HEK293 (cell line): ENCODE measurements around the gene PKNOX2.

Source experiments
- CTCF ChIA-PET: fragments of 350-600 bp; formaldehyde crosslinking; extraction: SDS; loops from one replicate; lab custom pipeline; 2021; ENCODE audit warnings: antibody characterized with exemption; lab: Yijun Ruan, JAX
- POLR2A ChIA-PET: fragments of 300-600 bp; formaldehyde crosslinking; extraction: SDS; loops from one replicate; lab custom pipeline; 2020; ENCODE audit warnings: antibody characterized with exemption, inconsistent platforms; lab: Yijun Ruan, JAX
- H3K27ac ChIP-seq: fragments of 200-500 bp; sonication (Bioruptor generic); 2 replicates; pipeline ENCODE4 v1.5.1; 2014; ENCODE audit warnings: low read depth, low read length, control low read depth, inconsistent platforms; ENCODE audit errors: extremely low read depth
- H3K36me3 ChIP-seq, 2 experiments: fragments of 200-500 bp in 1 of 2; sonication (Bioruptor generic) in 1 of 2; 1 replicate in 1 of 2; 2 replicates in 1 of 2; pipeline ENCODE4 v1.5.1; 2014 to 2017; ENCODE audit warnings: inconsistent platforms in 2 of 2, low read length in 2 of 2; ENCODE audit not compliant: control insufficient read depth in 2 of 2, insufficient read depth in 1 of 2
- H3K4me1 ChIP-seq: fragments of 200-500 bp; sonication (Bioruptor generic); 2 replicates; pipeline ENCODE4 v1.5.1; 2014; ENCODE audit warnings: mild to moderate bottlenecking, low read length, inconsistent platforms; ENCODE audit not compliant: control insufficient read depth, insufficient read depth
- H3K4me3 ChIP-seq: 2 replicates; pipeline ENCODE4 v1.5.1; 2011; ENCODE audit warnings: low read depth, mild to moderate bottlenecking, control low read depth, low read length, moderate library complexity
- H3K9me3 ChIP-seq: fragments of 200-500 bp; sonication (Bioruptor generic); 2 replicates; pipeline ENCODE4 v1.5.1; 2014; ENCODE audit warnings: low read depth, low read length, inconsistent platforms; ENCODE audit not compliant: control insufficient read depth, insufficient read depth
- EGR2 ChIP-seq: fragments of 450-650 bp; formaldehyde crosslinking; IDR thresholded peaks from 2 replicates; pipeline ENCODE4 v1.5.1; 2016; ENCODE audit warnings: low read depth, missing biosample characterization, missing genetic modification characterization
- GLI4 ChIP-seq: fragments of 450-650 bp; formaldehyde crosslinking; IDR thresholded peaks from 2 replicates; pipeline ENCODE4 v1.5.1; 2016; ENCODE audit warnings: missing biosample characterization, missing genetic modification characterization
- MYNN ChIP-seq: fragments of 450-650 bp; formaldehyde crosslinking; IDR thresholded peaks from 2 replicates; pipeline ENCODE4 v1.5.1; 2016; ENCODE audit warnings: missing biosample characterization, missing genetic modification characterization, borderline replicate concordance
- SALL2 ChIP-seq: fragments of 450-650 bp; formaldehyde crosslinking; IDR thresholded peaks from 2 replicates; pipeline ENCODE4 v1.5.0; 2017; ENCODE audit warnings: missing biosample characterization, mild to moderate bottlenecking, missing genetic modification characterization, borderline replicate concordance
- SCRT1 ChIP-seq: fragments of 450-650 bp; formaldehyde crosslinking; IDR thresholded peaks from 2 replicates; pipeline ENCODE4 v1.5.1; 2016; ENCODE audit warnings: missing biosample characterization, missing genetic modification characterization, borderline replicate concordance
- ZBTB17 ChIP-seq: fragments of 450-650 bp; formaldehyde crosslinking; IDR thresholded peaks from 2 replicates; pipeline ENCODE4 v1.5.1; 2016; ENCODE audit warnings: missing biosample characterization, missing genetic modification characterization
- ZBTB48 ChIP-seq: fragments of 450-650 bp; formaldehyde crosslinking; IDR thresholded peaks from 2 replicates; pipeline ENCODE4 v1.5.1; 2016; ENCODE audit warnings: missing biosample characterization, missing genetic modification characterization
- ZFP41 ChIP-seq: fragments of 450-650 bp; formaldehyde crosslinking; IDR thresholded peaks from 2 replicates; pipeline ENCODE4 v1.5.1; 2016; ENCODE audit warnings: missing biosample characterization, missing genetic modification characterization, borderline replicate concordance
- ZIC2 ChIP-seq: fragments of 450-650 bp; formaldehyde crosslinking; IDR thresholded peaks from 2 replicates; pipeline ENCODE4 v1.5.1; 2016; ENCODE audit warnings: missing biosample characterization, missing genetic modification characterization
- ZNF174 ChIP-seq: fragments of 450-650 bp; formaldehyde crosslinking; IDR thresholded peaks from 2 replicates; pipeline ENCODE4 v1.5.0; 2017; ENCODE audit warnings: missing biosample characterization, mild to moderate bottlenecking, missing genetic modification characterization
- ZNF302 ChIP-seq: fragments of 450-650 bp; formaldehyde crosslinking; IDR thresholded peaks from 2 replicates; pipeline ENCODE4 v1.5.1; 2016; ENCODE audit warnings: missing biosample characterization, missing genetic modification characterization, low read depth
- ZNF311 ChIP-seq: fragments of 450-650 bp; formaldehyde crosslinking; IDR thresholded peaks from 2 replicates; pipeline ENCODE4 v1.5.1; 2017; ENCODE audit warnings: missing biosample characterization, missing genetic modification characterization, borderline replicate concordance
- ZNF354C ChIP-seq: fragments of 450-650 bp; formaldehyde crosslinking; IDR thresholded peaks from 2 replicates; pipeline ENCODE4 v1.5.1; 2016; ENCODE audit warnings: missing biosample characterization, missing genetic modification characterization, low read depth, borderline replicate concordance
- ZNF37A ChIP-seq: fragments of 450-650 bp; IDR thresholded peaks from 2 replicates; pipeline ENCODE4 v1.5.1; 2018; ENCODE audit warnings: missing biosample characterization, missing genetic modification characterization
- ZNF510 ChIP-seq: fragments of 450-650 bp; formaldehyde crosslinking; IDR thresholded peaks from 2 replicates; pipeline ENCODE4 v1.5.1; 2018; ENCODE audit warnings: mild to moderate bottlenecking, missing genetic modification characterization, missing biosample characterization; ENCODE audit not compliant: insufficient replicate concordance
- ZNF544 ChIP-seq: fragments of 450-650 bp; formaldehyde crosslinking; IDR thresholded peaks from 2 replicates; pipeline ENCODE4 v1.5.0; 2017; ENCODE audit warnings: missing biosample characterization, missing genetic modification characterization
- ZNF548 ChIP-seq: fragments of 450-650 bp; formaldehyde crosslinking; IDR thresholded peaks from 2 replicates; pipeline ENCODE4 v1.5.1; 2016; ENCODE audit warnings: missing biosample characterization, missing genetic modification characterization
- ZNF555 ChIP-seq: fragments of 450-650 bp; formaldehyde crosslinking; conservative IDR thresholded peaks from 2 replicates; pipeline ENCODE4 v1.5.1; 2017; ENCODE audit warnings: missing biosample characterization, mild to moderate bottlenecking, missing genetic modification characterization, inconsistent platforms
- ZNF585B ChIP-seq: fragments of 450-650 bp; formaldehyde crosslinking; IDR thresholded peaks from 2 replicates; pipeline ENCODE4 v1.5.1; 2016; ENCODE audit warnings: missing biosample characterization, missing genetic modification characterization
- ZNF623 ChIP-seq: fragments of 450-650 bp; formaldehyde crosslinking; IDR thresholded peaks from 2 replicates; pipeline ENCODE4 v1.5.1; 2016; ENCODE audit warnings: missing biosample characterization, missing genetic modification characterization
- ZNF768 ChIP-seq: fragments of 450-650 bp; formaldehyde crosslinking; IDR thresholded peaks from 2 replicates; pipeline ENCODE4 v1.5.1; 2018; ENCODE audit warnings: missing biosample characterization, mild to moderate bottlenecking, missing genetic modification characterization
- TF ChIP-seq, protein P1 (sequence below): fragments of 450-650 bp; formaldehyde crosslinking; IDR thresholded peaks from 2 replicates; pipeline ENCODE4; 2016; ENCODE audit warnings: missing biosample characterization, missing genetic modification characterization
- TF ChIP-seq, protein P2 (sequence below): fragments of 450-650 bp; formaldehyde crosslinking; IDR thresholded peaks from 2 replicates; pipeline ENCODE4 v1.5.1; 2016; ENCODE audit warnings: missing biosample characterization, missing genetic modification characterization, borderline replicate concordance

PKNOX2 gene

GRCh38 chr11:125253289-125253688, 88.7 kb downstream of the PKNOX2 start:
- no peak overlapping the region for H3K4me3 ChIP-seq
- TF ChIP-seq ZNF623 (tag by site-specific recombination) = no peak
- TF ChIP-seq ZNF354C (tag by site-specific recombination) = no peak
- TF ChIP-seq ZBTB48 = no peak
- TF ChIP-seq, protein P1, sequence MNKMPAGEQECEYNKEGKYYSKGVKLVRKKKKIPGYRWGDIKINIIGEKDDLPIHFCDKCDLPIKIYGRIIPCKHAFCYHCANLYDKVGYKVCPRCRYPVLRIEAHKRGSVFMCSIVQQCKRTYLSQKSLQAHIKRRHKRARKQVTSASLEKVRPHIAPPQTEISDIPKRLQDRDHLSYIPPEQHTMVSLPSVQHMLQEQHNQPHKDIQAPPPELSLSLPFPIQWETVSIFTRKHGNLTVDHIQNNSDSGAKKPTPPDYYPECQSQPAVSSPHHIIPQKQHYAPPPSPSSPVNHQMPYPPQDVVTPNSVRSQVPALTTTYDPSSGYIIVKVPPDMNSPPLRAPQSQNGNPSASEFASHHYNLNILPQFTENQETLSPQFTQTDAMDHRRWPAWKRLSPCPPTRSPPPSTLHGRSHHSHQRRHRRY = no peak
- TF ChIP-seq SALL2 (tag by site-specific recombination) = no peak
- TF ChIP-seq SCRT1 (tag by site-specific recombination) = no peak
- TF ChIP-seq ZNF174 (tag by site-specific recombination) = no peak
- TF ChIP-seq ZNF548 (tag by site-specific recombination) = no peak
- no peak for TF ChIP-seq ZNF555 (tag by site-specific recombination)
- no peak for TF ChIP-seq ZBTB17 (tag by site-specific recombination)
- no peak for TF ChIP-seq ZNF302 (tag by site-specific recombination)
- no peaks in the 10 kb centered on the region for H3K4me1 ChIP-seq
- CTCF ChIA-PET = no interaction called here
- no peak overlapping the region for H3K27ac ChIP-seq
- no peaks in the 10 kb centered on the region for H3K9me3 ChIP-seq
- H3K36me3 ChIP-seq = peaks cover 0 to 4% of the 10 kb centered on the region in 2 experiments; a peak in 1 of 3 replicates
- POLR2A ChIA-PET = no interaction called here

GRCh38 chr11:125253795-125254525, 89.4 kb downstream of the PKNOX2 start:
- no peak overlapping the region for H3K4me3 ChIP-seq
- no peak for TF ChIP-seq GLI4
- peak; percentile 23; the same call in 1 of the 2 replicates for TF ChIP-seq ZIC2 (tag by site-specific recombination)
- no peak for TF ChIP-seq ZNF510 (tag by site-specific recombination)
- TF ChIP-seq, all 188 proteins: peak for 1
- no peak overlapping the region for H3K27ac ChIP-seq
- peaks cover 0 to 4% of the 10 kb centered on the region in 2 experiments; a peak in 1 of 3 replicates for H3K36me3 ChIP-seq
- ChIA-PET CTCF (no interaction called here), POLR2A (no interaction called here)
- no peaks in the 10 kb centered on the region for H3K4me1 ChIP-seq
- no peaks in the 10 kb centered on the region for H3K9me3 ChIP-seq

DNA sequence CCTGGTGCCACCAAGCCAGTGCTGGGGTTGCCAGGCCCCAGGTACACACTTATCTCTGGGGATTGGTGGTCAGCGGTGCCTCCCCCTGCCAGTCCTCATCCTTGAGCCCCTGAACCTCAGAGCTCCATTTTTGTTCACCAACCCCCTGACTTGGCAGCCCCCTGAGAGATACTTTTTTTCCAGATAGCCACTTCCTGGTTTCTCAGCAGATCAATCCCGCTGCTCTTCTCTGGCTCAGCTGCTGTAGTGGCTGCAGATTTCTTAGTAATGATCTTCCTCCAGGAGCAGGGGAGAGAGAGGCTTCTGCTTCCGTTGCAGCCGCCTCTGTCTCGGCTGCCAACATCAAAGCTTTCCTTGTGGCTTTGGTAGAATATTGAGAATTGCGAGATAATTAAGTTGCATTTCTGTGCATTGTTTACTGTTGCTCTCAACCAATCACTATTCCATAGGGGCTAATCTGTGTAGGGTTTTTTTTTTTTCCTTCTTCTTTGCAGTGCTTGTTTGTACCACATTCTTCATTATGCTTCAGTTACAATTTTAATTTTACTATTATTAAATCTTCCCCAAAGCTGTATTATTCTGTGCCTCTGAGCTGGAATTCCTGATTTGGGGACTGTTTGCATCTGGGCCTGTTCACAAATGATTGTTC, 92.1 kb downstream of the PKNOX2 start:
- ChIA-PET POLR2A (no interaction called here), CTCF (interaction anchor here (0.6 to 1.4 kb wide), 2 partner anchors 8 to 10 kb away, joined by 3 to 5 read pairs; no protein-coding TSS in a partner anchor)
- H3K36me3 ChIP-seq = peaks cover 0 to 4% of the 10 kb centered on the region in 2 experiments; a peak in 1 of 3 replicates
- H3K4me3 ChIP-seq = no peak overlapping the region
- no peak overlapping the region for H3K27ac ChIP-seq
- H3K9me3 ChIP-seq = no peaks in the 10 kb centered on the region
- no peaks in the 10 kb centered on the region for H3K4me1 ChIP-seq
- no peak for TF ChIP-seq ZNF585B (tag by site-specific recombination)
- no peak for TF ChIP-seq ZFP41
- TF ChIP-seq MYNN (tag by site-specific recombination) = no peak
- no peak for TF ChIP-seq ZNF311 (tag by site-specific recombination)
- TF ChIP-seq ZNF37A (tag by site-specific recombination) = no peak
- no peak for TF ChIP-seq ZNF768
- TF ChIP-seq ZNF174 (tag by site-specific recombination) = no peak
- TF ChIP-seq ZNF544 (tag by site-specific recombination) = no peak
- TF ChIP-seq, protein P2, sequence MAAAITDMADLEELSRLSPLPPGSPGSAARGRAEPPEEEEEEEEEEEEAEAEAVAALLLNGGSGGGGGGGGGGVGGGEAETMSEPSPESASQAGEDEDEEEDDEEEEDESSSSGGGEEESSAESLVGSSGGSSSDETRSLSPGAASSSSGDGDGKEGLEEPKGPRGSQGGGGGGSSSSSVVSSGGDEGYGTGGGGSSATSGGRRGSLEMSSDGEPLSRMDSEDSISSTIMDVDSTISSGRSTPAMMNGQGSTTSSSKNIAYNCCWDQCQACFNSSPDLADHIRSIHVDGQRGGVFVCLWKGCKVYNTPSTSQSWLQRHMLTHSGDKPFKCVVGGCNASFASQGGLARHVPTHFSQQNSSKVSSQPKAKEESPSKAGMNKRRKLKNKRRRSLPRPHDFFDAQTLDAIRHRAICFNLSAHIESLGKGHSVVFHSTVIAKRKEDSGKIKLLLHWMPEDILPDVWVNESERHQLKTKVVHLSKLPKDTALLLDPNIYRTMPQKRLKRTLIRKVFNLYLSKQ (tag by site-specific recombination) = no peak
- TF ChIP-seq EGR2 (tag by site-specific recombination) = no peak
